ENCODE data around the gene PITPNM1. TPM values are rescaled to one million over a fixed set of nuclear protein-coding genes. Genes with fewer than 3 reads are reported as not detected.
"Not testable (repeated sequence)": the region's sequence is repeated elsewhere in the genome, so short reads cannot be mapped to it uniquely, and the experiment has no call there.

The PITPNM1 gene
- total RNA-seq, 1 donor from 2014 or later: 54.1 TPM

DNA sequence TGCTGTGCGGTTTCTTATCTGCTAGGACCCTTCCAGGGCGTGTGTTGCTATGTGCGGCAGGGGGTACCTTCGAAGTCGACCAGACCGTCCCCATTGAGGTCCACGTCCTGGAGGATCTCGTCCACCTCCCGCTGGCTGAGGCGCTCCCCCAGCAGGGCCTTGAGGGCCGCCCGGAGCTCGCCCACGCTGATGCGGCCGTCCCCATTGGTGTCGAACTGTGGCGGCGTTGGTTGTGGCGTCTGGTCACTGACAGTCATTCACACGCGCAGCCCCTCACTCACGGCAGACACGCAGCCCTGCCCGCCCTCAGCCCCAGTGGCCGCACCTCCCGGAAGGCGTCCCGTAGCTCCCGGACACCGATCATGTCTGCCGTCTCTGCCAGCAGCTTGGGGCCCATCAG is 14.6 kb upstream of the PITPNM1 start:
- ATAC-seq (no peak), DNase-seq (no peak)
- Histone ChIP-seq H3K4me1 (no peaks in the 10 kb centered on the region), H3K9me3 (no peaks in the 10 kb centered on the region), H3K27me3 (ENCODE audit: low read depth) (no peaks in the 10 kb centered on the region), H3K4me3 (no peak overlapping the region), H3K36me3 (no peaks in the 10 kb centered on the region), H3K27ac (no peak overlapping the region)
- TF ChIP-seq, protein P1, sequence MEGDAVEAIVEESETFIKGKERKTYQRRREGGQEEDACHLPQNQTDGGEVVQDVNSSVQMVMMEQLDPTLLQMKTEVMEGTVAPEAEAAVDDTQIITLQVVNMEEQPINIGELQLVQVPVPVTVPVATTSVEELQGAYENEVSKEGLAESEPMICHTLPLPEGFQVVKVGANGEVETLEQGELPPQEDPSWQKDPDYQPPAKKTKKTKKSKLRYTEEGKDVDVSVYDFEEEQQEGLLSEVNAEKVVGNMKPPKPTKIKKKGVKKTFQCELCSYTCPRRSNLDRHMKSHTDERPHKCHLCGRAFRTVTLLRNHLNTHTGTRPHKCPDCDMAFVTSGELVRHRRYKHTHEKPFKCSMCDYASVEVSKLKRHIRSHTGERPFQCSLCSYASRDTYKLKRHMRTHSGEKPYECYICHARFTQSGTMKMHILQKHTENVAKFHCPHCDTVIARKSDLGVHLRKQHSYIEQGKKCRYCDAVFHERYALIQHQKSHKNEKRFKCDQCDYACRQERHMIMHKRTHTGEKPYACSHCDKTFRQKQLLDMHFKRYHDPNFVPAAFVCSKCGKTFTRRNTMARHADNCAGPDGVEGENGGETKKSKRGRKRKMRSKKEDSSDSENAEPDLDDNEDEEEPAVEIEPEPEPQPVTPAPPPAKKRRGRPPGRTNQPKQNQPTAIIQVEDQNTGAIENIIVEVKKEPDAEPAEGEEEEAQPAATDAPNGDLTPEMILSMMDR (IDR thresholded peaks at IDR 0.05): no peak
- intact Hi-C loops (cut with DNase I): no loop called here

DNA sequence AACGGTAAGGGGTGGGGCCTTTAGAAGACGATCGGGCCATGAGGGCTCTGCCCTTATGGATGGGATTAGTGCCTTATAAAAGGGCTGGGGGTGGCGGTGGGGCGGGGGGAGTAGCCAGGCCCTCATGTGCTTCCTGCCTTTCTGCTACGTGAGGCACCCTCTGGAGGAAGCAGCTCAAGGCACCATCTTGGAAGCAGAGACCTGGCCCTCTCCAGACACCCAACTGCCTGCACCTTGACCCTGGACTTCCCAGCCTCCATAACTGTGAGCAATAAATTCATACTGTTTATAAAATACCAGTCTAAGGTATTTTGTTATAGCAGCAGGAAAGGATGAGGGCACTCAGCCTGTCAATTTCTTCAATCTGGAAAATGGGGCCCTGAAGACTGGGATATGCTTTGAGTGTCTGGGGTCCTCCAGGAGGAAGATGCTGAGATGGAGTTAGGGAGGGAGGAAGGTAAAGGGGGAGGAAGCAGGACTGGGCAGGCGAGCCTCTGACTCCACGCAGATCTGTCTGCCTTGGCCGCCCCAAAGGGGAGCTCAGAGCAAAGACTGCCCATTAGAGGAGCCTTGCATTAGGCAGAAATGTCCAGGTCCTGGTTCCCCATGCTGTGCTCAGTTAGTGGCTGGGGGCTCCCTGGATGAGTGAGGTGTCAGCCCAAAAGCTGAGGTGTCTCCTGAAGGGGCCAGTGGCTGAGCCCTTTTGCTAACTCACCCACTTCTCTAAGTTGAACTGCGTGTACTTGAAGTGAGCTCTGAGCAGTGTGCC is 12.8 kb upstream of the PITPNM1 start:
- DNase-seq (no peak), ATAC-seq (no peak)
- H3K4me3 ChIP-seq: no peak overlapping the region
- H3K9me3 ChIP-seq: no peaks in the 10 kb centered on the region
- H3K36me3 ChIP-seq: no peaks in the 10 kb centered on the region
- intact Hi-C loops (cut with DNase I): no loop called here
- no peak overlapping the region for H3K27ac ChIP-seq
- TF ChIP-seq, protein P1 (IDR thresholded peaks at IDR 0.05): no peak
- no peaks in the 10 kb centered on the region for H3K27me3 ChIP-seq (ENCODE audit: low read depth)
- no peaks in the 10 kb centered on the region for H3K4me1 ChIP-seq

DNA sequence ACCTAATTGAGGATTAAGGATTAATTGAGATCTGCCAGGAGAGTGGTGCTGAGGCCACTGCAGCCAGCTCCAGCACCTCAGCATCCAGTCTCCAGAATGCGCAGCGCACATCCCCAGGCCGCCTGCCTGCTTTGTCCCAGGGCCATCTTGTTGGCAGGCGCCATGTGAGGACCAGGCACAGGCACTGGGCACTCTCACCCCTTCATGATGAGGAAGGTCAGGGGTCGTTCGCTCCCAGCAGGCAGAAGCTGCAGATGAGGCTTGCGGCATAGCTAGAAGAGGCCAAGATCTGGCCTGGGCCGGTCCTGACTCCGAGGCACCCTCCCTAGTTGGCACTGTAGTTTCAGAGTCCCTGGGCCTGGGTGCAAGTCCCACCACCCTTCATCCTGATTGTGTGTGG is 11.6 kb upstream of the PITPNM1 start:
- no peaks in the 10 kb centered on the region for H3K27me3 ChIP-seq (ENCODE audit: low read depth)
- no peak overlapping the region for H3K4me3 ChIP-seq
- TF ChIP-seq, protein P1 (IDR thresholded peaks at IDR 0.05): no peak
- H3K27ac ChIP-seq: no peak overlapping the region
- ATAC-seq (no peak), DNase-seq (no peak)
- no peaks in the 10 kb centered on the region for H3K4me1 ChIP-seq
- H3K36me3 ChIP-seq: no peaks in the 10 kb centered on the region
- H3K9me3 ChIP-seq: no peaks in the 10 kb centered on the region
- intact Hi-C loops (cut with DNase I): no loop called here

DNA sequence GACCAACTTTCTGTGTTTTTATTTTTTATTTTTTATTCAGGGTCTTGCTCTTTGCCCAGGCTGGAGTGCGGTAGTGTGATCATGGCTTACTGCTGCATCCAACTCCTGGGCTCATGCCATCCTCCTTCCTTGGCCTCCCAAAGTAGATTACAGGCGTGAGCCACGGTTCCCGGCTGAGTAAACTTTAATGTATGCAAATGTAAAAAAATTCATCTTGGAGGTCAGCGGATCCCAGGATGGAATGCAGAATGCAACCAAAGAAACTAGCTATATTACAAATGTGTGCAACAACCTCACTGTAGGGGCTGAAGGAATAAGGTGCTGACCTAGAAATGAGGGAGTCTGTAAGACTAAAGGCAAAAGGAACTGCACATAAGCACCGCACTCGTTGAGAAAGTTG is 9.0 kb upstream of the PITPNM1 start:
- H3K9me3 ChIP-seq: no peaks in the 10 kb centered on the region
- DNase-seq (no peak), ATAC-seq (no peak)
- H3K27ac ChIP-seq: no peak overlapping the region
- TF ChIP-seq, protein P1 (IDR thresholded peaks at IDR 0.05): no peak
- no peaks in the 10 kb centered on the region for H3K27me3 ChIP-seq (ENCODE audit: low read depth)
- H3K36me3 ChIP-seq: no peaks in the 10 kb centered on the region
- intact Hi-C loops (cut with DNase I): no loop called here
- no peak overlapping the region for H3K4me3 ChIP-seq
- peaks cover under 1% of the 10 kb centered on the region for H3K4me1 ChIP-seq

DNA sequence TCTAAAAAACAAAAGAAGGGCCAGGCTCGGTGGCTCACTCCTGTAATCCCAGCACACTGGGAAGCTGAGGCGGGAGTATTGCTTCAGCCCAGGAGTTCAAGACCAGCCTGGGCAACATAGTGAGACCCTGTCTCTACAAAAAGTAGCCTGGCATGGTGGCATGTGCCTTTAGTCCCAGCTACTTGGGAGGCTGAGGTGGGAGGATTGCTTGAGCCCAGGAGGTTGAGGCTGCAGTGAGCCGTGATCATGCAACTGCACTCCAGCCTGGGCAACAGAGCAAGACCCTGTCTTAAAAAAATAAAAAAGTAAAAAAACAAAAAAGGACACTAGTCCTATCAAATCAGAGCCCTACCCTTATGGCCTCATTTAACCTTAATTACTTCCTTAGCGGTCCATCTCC is 6.4 kb upstream of the PITPNM1 start:
- H3K4me1 ChIP-seq: peaks cover 16% of the 10 kb centered on the region
- H3K36me3 ChIP-seq; H3K4me3 ChIP-seq; intact Hi-C loops (cut with DNase I); H3K27ac ChIP-seq; DNase-seq; H3K9me3 ChIP-seq; H3K27me3 ChIP-seq (ENCODE audit: low read depth); ATAC-seq: not testable (repeated sequence)

DNA sequence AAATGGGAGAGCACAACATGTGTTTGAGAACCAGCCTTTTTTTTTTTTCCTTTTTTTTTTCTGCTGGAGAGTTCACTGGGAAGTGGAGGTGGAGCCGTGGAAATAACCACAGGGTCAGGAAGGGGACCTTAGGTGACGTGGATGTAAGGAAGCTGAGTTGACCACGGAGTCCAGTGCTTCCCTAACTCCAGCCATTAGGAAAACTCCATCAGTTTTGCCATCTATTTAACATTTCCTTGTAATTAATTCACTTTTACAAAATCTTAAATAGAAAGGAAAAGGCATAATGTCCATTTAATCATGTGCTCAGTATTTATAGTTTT is 4.8 kb upstream of the PITPNM1 start:
- ATAC-seq (no peak), DNase-seq (no peak)
- H3K4me1 ChIP-seq: peaks cover 29% of the 10 kb centered on the region
- no peaks in the 10 kb centered on the region for H3K27me3 ChIP-seq (ENCODE audit: low read depth)
- H3K4me3 ChIP-seq: no peak overlapping the region
- no peak overlapping the region for H3K27ac ChIP-seq
- peaks cover 13% of the 10 kb centered on the region for H3K36me3 ChIP-seq
- intact Hi-C loops (cut with DNase I): no loop called here
- TF ChIP-seq, protein P1 (IDR thresholded peaks at IDR 0.05): no peak
- H3K9me3 ChIP-seq: no peaks in the 10 kb centered on the region

Measured in lower lobe of right lung (tissue), 2 donors.